Measurements from ENCODE around the gene ABCC11. TPM values are rescaled to one million over a fixed set of nuclear protein-coding genes. Genes with fewer than 3 reads are reported as not detected.

The ABCC11 gene
- total and polyA plus RNA-seq, 2 of the 13 experiments (the other 11 are each of a cell fraction or from before 2014, with no cell fraction given) = 1.0 to 1.4 TPM

DNA sequence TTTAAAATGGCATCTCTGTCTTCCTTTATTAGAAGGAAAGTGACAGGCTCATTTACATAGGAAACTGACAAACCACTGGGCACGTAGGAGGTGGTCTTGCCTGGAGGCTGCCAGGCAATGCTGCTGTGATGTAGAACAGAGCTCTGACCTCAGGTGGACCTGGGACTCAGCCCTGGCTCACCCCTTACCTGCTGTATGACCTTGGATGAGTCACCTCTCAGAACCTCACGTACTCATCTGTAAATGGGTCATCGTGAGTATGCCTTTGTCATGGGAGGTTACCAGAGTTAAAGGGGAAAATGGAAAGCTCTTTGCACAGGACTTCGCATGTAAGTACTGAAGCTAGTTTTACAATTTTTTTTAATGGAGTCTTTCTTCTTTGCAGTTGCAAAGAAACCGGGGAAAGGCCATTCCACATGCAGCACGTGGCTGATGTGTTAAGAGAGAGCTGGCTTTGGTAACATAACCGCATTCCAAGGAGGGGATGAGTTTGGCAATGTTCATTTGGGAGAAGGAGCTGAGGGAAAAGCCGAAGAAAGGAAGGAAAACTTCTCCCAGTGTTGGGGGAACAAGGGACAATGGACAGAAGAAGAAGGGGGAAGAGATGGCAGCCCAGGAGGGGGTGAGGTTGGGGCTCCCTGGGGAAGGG is 40.6 kb downstream of the ABCC11 start (continued):
- TF ChIP-seq FOXA3 (CRISPR knock-in tag; IDR thresholded peaks at IDR 0.05) = peak; percentile 63; the same call in 1 of the 2 replicates
- no peak for TF ChIP-seq PCBP1 (IDR thresholded peaks at IDR 0.05; ENCODE audit: borderline replicate concordance, low read depth, low read length)
- TF ChIP-seq ZNF44 (CRISPR knock-in tag; IDR thresholded peaks at IDR 0.05) = 0 out of 2 replicates have a peak, but pooled peaks have one; percentile 63
- TF ChIP-seq ZFY (CRISPR knock-in tag; IDR thresholded peaks at IDR 0.05) = no peak
- peak; percentile 97 for TF ChIP-seq KDM1A (CRISPR knock-in tag; IDR thresholded peaks at IDR 0.05)
- no peak for TF ChIP-seq HNRNPK (IDR thresholded peaks at IDR 0.05; ENCODE audit: low read depth, low read length, poor library complexity, severe bottlenecking)
- TF ChIP-seq CEBPG (CRISPR knock-in tag; IDR thresholded peaks at IDR 0.05) = peak; percentile 40; the same call in 1 of the 2 replicates
- TF ChIP-seq ZNF136 (CRISPR knock-in tag; IDR thresholded peaks at IDR 0.05; ENCODE audit: low read depth) = no peak
- TF ChIP-seq RXRA (CRISPR knock-in tag; IDR thresholded peaks at IDR 0.05) = peak; percentile 89; the same call in 1 of the 2 replicates
- TF ChIP-seq, protein P1, sequence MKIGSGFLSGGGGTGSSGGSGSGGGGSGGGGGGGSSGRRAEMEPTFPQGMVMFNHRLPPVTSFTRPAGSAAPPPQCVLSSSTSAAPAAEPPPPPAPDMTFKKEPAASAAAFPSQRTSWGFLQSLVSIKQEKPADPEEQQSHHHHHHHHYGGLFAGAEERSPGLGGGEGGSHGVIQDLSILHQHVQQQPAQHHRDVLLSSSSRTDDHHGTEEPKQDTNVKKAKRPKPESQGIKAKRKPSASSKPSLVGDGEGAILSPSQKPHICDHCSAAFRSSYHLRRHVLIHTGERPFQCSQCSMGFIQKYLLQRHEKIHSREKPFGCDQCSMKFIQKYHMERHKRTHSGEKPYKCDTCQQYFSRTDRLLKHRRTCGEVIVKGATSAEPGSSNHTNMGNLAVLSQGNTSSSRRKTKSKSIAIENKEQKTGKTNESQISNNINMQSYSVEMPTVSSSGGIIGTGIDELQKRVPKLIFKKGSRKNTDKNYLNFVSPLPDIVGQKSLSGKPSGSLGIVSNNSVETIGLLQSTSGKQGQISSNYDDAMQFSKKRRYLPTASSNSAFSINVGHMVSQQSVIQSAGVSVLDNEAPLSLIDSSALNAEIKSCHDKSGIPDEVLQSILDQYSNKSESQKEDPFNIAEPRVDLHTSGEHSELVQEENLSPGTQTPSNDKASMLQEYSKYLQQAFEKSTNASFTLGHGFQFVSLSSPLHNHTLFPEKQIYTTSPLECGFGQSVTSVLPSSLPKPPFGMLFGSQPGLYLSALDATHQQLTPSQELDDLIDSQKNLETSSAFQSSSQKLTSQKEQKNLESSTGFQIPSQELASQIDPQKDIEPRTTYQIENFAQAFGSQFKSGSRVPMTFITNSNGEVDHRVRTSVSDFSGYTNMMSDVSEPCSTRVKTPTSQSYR (CRISPR knock-in tag; IDR thresholded peaks at IDR 0.05; ENCODE audit: borderline replicate concordance) = 0 out of 2 replicates have a peak, but pooled peaks have one; percentile 16
- TF ChIP-seq ADNP (CRISPR knock-in tag; IDR thresholded peaks at IDR 0.05) = peak; percentile 80; the same call in 1 of the 2 replicates
- TF ChIP-seq SAP130 (CRISPR knock-in tag; IDR thresholded peaks at IDR 0.05; ENCODE audit: low read depth) = peak; percentile 69
- TF ChIP-seq, protein P2, sequence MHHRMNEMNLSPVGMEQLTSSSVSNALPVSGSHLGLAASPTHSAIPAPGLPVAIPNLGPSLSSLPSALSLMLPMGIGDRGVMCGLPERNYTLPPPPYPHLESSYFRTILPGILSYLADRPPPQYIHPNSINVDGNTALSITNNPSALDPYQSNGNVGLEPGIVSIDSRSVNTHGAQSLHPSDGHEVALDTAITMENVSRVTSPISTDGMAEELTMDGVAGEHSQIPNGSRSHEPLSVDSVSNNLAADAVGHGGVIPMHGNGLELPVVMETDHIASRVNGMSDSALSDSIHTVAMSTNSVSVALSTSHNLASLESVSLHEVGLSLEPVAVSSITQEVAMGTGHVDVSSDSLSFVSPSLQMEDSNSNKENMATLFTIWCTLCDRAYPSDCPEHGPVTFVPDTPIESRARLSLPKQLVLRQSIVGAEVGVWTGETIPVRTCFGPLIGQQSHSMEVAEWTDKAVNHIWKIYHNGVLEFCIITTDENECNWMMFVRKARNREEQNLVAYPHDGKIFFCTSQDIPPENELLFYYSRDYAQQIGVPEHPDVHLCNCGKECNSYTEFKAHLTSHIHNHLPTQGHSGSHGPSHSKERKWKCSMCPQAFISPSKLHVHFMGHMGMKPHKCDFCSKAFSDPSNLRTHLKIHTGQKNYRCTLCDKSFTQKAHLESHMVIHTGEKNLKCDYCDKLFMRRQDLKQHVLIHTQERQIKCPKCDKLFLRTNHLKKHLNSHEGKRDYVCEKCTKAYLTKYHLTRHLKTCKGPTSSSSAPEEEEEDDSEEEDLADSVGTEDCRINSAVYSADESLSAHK (CRISPR knock-in tag; IDR thresholded peaks at IDR 0.05; ENCODE audit: borderline replicate concordance) = no peak
- TF ChIP-seq ZMYM2 (CRISPR knock-in tag; IDR thresholded peaks at IDR 0.05) = peak; percentile 90
- TF ChIP-seq ZMYM3 (CRISPR knock-in tag; IDR thresholded peaks at IDR 0.05) = peak; percentile 97
- TF ChIP-seq, protein P3, sequence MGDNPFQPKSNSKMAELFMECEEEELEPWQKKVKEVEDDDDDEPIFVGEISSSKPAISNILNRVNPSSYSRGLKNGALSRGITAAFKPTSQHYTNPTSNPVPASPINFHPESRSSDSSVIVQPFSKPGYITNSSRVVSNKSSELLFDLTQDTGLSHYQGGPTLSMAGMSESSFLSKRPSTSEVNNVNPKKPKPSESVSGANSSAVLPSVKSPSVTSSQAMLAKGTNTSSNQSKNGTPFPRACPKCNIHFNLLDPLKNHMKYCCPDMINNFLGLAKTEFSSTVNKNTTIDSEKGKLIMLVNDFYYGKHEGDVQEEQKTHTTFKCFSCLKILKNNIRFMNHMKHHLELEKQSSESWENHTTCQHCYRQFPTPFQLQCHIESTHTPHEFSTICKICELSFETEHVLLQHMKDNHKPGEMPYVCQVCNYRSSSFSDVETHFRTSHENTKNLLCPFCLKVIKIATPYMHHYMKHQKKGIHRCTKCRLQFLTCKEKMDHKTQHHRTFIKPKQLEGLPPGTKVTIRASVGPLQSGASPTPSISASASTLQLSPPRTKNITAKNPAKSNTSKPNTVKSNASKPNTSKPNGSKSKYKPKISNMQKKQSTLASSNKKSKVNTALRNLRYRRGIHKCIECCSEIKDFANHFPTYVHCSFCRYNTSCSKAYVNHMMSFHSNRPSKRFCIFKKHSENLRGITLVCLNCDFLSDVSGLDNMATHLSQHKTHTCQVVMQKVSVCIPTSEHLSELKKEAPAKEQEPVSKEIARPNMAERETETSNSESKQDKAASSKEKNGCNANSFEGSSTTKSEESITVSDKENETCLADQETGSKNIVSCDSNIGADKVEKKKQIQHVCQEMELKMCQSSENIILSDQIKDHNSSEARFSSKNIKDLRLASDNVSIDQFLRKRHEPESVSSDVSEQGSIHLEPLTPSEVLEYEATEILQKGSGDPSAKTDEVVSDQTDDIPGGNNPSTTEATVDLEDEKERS (CRISPR knock-in tag; IDR thresholded peaks at IDR 0.05) = peak; percentile 87; the same call in 1 of the 2 replicates
- TF ChIP-seq CREB1 (IDR thresholded peaks at IDR 0.05) = peak; percentile 62
- TF ChIP-seq CREB1 (CRISPR knock-in tag; IDR thresholded peaks at IDR 0.05) = peak; percentile 65; the same call in 1 of the 2 replicates
- TF ChIP-seq RARA (CRISPR knock-in tag; IDR thresholded peaks at IDR 0.05) = peak; percentile 95
- TF ChIP-seq, protein P4, sequence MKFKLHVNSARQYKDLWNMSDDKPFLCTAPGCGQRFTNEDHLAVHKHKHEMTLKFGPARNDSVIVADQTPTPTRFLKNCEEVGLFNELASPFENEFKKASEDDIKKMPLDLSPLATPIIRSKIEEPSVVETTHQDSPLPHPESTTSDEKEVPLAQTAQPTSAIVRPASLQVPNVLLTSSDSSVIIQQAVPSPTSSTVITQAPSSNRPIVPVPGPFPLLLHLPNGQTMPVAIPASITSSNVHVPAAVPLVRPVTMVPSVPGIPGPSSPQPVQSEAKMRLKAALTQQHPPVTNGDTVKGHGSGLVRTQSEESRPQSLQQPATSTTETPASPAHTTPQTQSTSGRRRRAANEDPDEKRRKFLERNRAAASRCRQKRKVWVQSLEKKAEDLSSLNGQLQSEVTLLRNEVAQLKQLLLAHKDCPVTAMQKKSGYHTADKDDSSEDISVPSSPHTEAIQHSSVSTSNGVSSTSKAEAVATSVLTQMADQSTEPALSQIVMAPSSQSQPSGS (CRISPR knock-in tag; IDR thresholded peaks at IDR 0.05) = 0 out of 2 replicates have a peak, but pooled peaks have one; percentile 48
- TF ChIP-seq ZNF629 (CRISPR knock-in tag; conservative IDR thresholded peaks at IDR 0.05) = peak; percentile 97

All from HepG2 (cell line).